Mesothelial cell of epicardium (in vitro differentiated cells): ENCODE measurements around the gene SGSM2. TPM values are rescaled to one million over a fixed set of nuclear protein-coding genes. Genes with fewer than 3 reads are reported as not detected.

Experiments used
- DNase-seq, 2 experiments: peaks; one replicate each; pipeline ENCODE4 v3.0.0; 2021; ENCODE audit warnings: low spot score in 2 of 2; ENCODE audit not compliant: unreplicated experiment in 2 of 2
- H3K27ac Mint-ChIP-seq: 2 replicates; pipeline ENCODE4 v1.8.0; 2021; ENCODE audit warnings: mixed read lengths
- H3K27me3 Mint-ChIP-seq: 2 replicates; pipeline ENCODE4 v1.8.0; 2021; ENCODE audit warnings: low read depth, mixed read lengths
- H3K36me3 Mint-ChIP-seq: 2 replicates; pipeline ENCODE4 v1.8.0; 2021; ENCODE audit warnings: mixed read lengths
- H3K4me1 Mint-ChIP-seq: 2 replicates; pipeline ENCODE4 v1.8.0; 2021; ENCODE audit warnings: mixed read lengths
- H3K4me3 Mint-ChIP-seq: 2 replicates; pipeline ENCODE4 v1.8.0; 2021; ENCODE audit warnings: mild to moderate bottlenecking, moderate library complexity, mixed read lengths
- H3K9me3 Mint-ChIP-seq: 2 replicates; pipeline ENCODE4 v1.8.0; 2021; ENCODE audit warnings: mixed read lengths
- CTCF ChIP-seq: fragments of 200-600 bp; sonication (generic); IDR thresholded peaks from one replicate; pipeline ENCODE4 v1.5.0; 2021; ENCODE audit warnings: antibody characterized with exemption; ENCODE audit not compliant: unreplicated experiment
- total RNA-seq: library from RNA; stranded (reverse); gene quantifications from 3 replicates; pipeline ENCODE4 v1.2.1, GENCODE V29; 2021

Gene SGSM2
- total RNA-seq, 1 donor from 2014 or later = 79.2 TPM

DNA sequence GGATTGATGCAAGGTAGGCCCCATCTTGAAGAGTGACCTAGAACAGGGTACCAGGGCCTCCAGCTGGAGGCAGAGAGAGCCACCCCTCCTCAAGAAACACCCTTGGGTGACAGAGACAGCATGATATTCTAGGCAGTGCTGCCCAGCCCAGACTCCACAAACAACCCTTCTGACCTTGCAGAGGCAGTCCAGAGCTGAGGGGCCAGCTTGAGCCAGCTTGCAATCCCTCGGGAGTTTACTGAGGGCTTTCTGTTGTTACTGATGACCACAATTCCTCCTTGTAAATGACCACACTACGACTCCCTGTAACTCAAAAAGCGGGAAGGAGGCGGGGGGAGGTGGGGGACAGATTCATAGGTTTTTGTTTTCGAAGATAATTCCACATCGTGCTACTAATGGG, 82.2 kb downstream of the SGSM2 start:
- Mint-ChIP-seq H3K9me3 (no peaks in the 10 kb centered on the region), H3K4me3 (no peak overlapping the region), H3K27ac (no peak overlapping the region), H3K4me1 (peaks cover 3% of the 10 kb centered on the region), H3K27me3 (no peaks in the 10 kb centered on the region), H3K36me3 (peaks cover 7% of the 10 kb centered on the region)
- DNase-seq = no peak
- no peak for TF ChIP-seq CTCF

DNA sequence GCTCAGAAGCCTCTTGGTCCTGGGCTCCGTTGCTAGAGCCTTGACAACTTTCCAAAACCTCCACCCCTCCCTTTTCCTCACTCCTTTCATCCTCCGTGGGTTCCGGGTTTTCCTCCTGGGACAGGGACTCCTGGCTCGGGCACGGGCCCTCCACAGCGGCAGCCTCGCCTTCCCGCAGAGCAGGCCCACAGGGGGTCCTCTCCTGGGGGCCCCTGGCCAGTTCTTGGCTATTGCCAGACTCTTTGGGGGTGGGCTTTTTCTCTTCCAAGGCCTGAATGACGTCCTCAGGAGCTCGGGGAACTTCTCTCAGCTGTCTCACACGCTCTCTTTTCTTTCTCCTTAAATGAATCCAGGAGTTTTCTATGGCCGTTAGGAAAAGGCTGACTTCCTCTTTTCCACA, 82.9 kb downstream of the SGSM2 start:
- H3K4me3 Mint-ChIP-seq = no peak overlapping the region
- no peak for TF ChIP-seq CTCF
- no peaks in the 10 kb centered on the region for H3K27me3 Mint-ChIP-seq
- no peak overlapping the region for H3K27ac Mint-ChIP-seq
- H3K36me3 Mint-ChIP-seq = peaks cover 10% of the 10 kb centered on the region
- no peaks in the 10 kb centered on the region for H3K9me3 Mint-ChIP-seq
- no peak for DNase-seq
- peaks cover 3% of the 10 kb centered on the region for H3K4me1 Mint-ChIP-seq

DNA sequence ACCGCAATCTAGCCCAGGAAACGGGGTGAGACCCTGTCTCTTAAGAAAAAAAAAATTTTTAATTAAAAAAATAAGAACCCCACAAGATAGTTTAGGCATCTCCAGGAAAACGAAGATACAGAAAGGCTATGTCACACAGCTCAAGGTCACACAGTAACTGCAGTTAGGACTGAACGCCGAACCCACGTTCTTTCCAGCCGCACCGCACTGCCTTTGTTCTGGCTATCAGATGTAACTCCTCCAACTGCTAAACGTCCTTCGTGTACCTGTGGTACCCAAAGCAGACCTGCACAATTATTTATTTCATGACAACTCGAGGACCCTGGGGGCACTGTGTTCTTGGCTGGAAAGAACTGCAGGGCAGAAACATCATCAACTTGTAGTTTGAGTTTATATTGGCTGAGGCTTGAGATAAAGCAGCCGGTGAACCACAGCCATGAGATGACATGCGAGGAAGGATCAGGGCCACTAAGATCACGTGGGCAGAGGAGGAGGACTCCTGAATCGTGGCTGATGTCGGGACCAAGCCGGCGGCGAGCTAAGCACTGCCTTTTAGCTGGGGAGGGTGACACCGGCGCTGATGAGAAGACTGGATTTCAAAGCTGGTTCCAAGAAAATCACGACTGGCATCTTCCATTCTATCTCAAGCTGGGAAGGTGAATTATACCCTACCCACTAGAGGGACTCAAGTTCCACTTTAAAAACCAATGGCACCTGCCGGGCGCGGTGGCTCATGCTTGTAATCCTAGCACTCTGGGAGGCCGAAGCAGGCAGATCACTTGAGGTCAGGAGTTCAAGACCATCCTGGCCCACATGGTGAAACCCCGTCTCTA, 84.2 kb downstream of the SGSM2 start:
- H3K4me1 Mint-ChIP-seq = peaks cover 3% of the 10 kb centered on the region
- TF ChIP-seq CTCF = no peak
- H3K4me3 Mint-ChIP-seq = no peak overlapping the region
- H3K27ac Mint-ChIP-seq = no peak overlapping the region
- H3K9me3 Mint-ChIP-seq = no peaks in the 10 kb centered on the region
- H3K36me3 Mint-ChIP-seq = peaks cover 19% of the 10 kb centered on the region
- no peaks in the 10 kb centered on the region for H3K27me3 Mint-ChIP-seq
- DNase-seq = no peak

DNA sequence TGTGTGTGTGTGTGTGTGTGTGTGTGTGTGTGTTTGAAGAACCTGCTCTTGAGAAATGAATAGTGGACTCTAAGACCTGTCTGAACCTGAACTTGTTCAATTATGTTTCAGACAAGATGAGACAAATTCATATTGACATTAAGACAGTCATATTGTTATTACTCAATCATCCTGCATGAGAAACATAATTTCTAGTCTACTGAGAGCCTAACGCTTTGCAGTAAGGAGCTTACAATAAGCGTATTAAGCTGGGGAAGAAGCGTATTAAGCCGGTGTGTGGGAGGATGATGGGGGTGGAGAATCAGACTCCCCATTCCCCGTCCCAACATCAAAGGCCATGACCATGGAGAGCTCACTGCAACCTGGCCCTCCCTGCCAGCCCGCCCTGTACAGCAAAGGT, 86.0 kb downstream of the SGSM2 start:
- Mint-ChIP-seq H3K27ac (no peak overlapping the region), H3K36me3 (peaks cover 24% of the 10 kb centered on the region), H3K9me3 (no peaks in the 10 kb centered on the region), H3K4me1 (peaks cover 3% of the 10 kb centered on the region), H3K27me3 (no peaks in the 10 kb centered on the region), H3K4me3 (no peak overlapping the region)
- TF ChIP-seq CTCF = no peak
- DNase-seq = no peak

- Mint-ChIP-seq H3K4me3 (no peak overlapping the region), H3K36me3 (peaks cover 23% of the 10 kb centered on the region), H3K27ac (no peak overlapping the region), H3K9me3 (no peaks in the 10 kb centered on the region), H3K4me1 (peaks cover 3% of the 10 kb centered on the region), H3K27me3 (no peaks in the 10 kb centered on the region)
- no peak for DNase-seq
- no peak for TF ChIP-seq CTCF
Observed at GRCh38 chr17:2427215-2427614, 89.9 kb downstream of the SGSM2 start.
